GM18909 (cell line): ENCODE results near the gene TBC1D22A.

Source experiments
- ATAC-seq: cut with Tn5 transposase; IDR thresholded peaks from one replicate; pipeline ENCODE4 v1.9.1; 2021; ENCODE audit warnings: mild to moderate bottlenecking; ENCODE audit not compliant: unreplicated experiment, poor library complexity

Gene TBC1D22A

DNA sequence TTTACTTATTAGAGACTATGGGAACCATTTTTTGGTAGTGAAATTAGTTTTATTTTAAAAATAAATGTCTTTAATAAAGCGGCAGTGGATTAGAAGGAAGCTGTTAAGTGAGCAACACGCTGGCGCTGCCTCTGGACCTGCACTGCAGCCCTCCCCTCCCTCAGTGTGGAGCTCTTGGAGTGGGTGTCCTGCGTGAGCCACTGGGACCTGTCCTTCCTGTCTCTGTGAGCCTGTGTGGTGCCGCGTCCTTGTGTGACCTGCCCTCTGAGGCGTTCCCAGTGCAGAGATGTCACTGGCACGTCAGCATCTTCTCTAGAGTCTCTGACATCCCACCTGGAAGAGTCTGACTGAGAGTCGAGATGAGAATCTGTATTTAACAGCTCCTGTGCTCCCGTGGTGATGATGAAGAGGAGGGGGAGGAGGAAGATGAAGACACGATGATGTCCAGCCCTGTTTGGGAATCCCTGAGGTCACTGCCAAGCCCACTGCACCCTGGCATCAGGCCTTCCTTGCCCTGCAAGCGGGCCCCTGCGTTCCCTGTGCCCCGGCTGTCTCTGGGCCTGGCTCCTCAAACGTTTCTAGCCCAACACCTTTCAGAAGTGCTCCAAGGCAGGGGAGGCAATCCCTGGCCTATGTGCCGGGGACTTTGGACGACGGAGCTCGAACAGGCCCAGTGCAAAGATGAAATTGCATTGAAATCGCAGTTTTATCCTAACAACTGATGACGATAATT lies 271.8 kb downstream of the TBC1D22A start:
- ATAC-seq = no peak

DNA sequence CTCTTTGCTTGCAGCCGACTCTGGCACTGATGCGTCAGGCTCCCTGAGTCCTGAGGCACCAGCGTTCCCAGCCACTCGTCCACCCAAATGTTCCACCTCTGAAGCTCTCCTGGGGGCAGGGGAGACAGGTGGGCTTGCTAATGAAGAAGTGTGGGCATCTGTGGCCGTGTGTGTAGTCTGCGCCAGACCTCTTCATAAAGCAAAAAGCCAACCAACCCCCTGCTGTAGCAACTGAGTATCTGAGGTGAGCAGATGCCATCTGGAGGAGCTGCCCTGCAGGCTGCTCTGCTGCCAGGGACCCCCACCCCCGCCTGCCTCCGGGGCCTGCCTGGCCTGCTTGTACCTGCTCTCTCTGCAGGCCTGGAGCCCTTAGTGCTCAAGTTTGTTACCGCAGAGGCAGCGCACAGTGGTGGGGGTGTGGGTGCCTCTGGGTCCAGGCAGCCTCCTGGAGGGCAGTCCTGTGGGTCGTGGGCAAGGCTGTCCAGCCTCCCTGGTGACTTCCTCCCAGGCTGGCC lies 272.5 kb downstream of the TBC1D22A start:
- no peak for ATAC-seq

DNA sequence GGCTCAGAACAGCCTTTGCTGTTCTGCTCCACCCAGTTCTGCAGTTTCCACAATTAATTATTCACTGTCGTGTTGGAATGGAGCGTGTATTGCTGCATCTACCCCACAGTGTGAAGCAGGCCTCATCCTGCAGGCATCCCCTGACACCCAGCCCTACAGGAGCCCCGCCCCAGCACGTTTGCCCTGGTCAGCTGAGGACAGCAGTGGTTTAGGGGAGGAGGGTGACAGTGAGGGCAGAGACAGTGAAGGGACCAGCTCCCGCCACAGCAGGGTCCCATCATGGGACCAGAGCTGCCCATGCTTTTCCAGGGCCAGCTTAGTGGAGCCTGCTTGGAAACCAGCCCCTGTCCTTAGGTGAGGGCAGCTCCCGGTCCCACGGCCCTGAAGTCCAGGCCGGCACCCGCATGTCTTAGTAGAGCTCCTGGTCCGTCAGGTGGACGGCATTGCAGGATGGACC lies 273.0 kb downstream of the TBC1D22A start:
- ATAC-seq = no peak

DNA sequence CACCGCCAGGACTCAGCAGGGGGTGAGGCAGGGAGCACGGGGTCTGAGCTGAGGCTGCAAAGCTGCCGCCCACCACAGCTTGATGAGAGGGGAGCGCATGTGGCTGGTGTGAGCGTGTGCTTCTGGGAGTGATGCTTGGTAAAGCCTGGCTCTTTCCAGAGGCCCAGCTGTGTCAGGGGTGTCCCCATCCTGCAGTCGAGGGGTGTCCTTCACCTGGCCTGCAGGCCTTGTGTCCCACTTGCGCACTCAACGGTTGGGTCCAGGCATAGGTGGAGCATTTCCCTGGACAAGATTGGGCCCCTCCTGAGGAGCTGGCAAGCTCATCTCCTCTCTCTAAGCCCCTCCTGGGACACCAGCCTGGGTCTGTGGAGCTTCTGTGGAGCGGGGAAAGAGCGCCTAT lies 273.9 kb downstream of the TBC1D22A start:
- ATAC-seq = no peak

DNA sequence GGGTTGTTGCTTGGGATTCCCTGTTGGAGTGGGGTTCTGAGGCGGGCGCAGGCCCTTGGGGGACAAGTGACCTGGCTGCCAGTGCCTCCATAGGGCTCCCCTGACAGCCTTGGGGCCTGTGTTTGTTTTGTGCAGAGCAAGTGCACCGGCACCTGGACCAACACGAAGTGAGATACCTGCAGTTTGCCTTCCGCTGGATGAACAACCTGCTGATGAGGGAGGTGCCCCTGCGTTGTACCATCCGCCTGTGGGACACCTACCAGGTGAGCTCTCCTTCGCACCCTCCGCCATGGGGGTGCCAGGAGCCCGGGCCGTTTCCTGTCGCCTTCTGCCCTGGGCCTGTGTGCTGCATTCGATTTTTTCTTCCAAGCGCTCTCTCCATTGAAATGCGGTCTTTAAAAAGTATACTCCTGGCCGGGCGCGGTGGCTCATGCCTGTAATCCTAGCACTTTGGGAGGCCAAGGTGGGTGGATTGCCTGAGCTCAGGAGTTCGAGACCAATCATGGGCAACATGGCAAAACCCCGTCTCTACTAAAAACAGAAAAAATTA lies 274.6 kb downstream of the TBC1D22A start:
- ATAC-seq = no peak

DNA sequence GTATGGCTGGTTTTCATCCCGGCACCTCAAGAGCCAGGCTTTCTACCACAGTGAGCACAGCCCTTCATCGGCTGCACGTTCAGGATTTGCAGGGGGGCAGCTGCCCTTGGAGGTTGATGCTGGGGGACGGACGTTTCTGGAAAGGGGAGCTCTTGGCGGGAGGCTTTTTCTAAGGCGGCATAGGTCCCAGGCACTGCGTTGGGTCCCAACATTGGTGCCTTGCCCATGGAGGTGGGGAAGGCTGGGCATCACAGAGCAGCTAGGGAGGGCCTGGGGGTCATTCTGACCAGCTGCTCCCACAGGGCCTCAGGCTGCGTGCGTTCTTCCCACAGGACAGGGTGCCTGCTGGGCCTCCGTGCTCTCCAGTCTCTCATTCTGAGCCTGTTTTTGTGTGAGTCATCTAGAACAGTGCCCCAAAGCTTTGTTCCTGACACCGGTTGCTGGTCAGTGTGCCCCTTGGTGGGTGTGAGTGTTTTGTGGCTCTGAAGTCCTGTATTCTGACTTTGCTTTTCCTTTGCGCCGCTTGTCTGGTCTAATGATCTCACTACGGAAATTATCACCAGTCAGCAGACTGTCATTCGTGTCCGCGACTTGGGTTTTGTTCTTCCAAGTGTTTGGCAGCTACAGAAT lies 275.9 kb downstream of the TBC1D22A start:
- ATAC-seq = no peak

DNA sequence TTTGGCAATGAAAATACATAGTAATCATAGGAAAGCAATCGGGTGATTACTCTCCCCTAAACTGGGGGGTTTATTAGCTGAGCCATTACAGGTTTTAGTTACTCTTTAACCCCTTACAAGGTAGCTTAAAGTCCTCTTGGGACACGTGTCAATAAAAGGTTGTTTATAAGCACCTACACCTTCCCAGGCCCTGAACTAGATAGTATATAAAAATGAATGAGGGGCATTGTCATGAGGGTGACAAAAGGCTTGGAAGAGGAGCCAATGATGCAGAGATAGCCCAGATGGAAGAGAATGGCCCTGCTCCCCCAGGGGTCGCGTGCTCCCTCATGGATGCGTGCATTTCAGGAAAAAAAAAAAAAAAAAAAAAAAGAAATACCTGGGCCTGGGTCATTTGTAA lies 276.9 kb downstream of the TBC1D22A start:
- ATAC-seq = no peak

DNA sequence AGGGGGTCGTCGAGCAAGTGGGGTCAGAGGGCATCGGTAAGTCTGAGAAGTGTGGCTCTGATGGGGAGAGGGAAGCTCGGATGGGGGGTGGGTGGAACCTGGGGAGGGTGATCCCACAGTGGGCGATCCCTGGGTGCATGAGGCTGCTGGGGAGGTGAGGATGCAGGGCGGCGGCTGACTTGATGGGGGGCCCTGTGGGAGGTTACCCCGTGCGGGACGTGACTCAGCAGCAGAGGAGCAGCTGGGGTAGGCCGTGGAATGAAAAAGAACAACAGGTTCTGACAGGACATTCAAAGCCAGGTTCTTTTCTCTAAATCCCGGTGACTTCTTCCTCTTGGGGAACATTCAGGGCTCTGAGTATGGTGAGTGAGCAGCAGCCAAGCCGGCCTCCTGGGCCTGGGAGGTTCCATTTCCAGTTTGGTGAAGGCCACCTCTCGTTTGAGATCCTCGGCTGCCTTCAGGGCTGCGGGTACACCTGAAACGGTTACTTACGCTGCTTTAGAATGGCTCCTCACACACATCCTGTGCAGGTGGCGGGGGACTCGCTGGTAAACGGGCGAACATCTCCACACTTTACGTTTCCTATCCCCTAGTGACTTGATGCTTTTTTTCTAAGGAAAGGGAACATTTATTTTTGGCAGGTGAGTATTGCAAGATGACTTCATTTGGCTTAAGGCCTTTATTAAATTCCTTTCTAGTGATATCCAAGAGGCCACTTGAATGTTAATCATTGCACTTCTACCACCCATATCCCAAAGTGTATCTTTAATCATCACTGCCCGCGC lies 278.2 kb downstream of the TBC1D22A start:
- ATAC-seq = no peak

DNA sequence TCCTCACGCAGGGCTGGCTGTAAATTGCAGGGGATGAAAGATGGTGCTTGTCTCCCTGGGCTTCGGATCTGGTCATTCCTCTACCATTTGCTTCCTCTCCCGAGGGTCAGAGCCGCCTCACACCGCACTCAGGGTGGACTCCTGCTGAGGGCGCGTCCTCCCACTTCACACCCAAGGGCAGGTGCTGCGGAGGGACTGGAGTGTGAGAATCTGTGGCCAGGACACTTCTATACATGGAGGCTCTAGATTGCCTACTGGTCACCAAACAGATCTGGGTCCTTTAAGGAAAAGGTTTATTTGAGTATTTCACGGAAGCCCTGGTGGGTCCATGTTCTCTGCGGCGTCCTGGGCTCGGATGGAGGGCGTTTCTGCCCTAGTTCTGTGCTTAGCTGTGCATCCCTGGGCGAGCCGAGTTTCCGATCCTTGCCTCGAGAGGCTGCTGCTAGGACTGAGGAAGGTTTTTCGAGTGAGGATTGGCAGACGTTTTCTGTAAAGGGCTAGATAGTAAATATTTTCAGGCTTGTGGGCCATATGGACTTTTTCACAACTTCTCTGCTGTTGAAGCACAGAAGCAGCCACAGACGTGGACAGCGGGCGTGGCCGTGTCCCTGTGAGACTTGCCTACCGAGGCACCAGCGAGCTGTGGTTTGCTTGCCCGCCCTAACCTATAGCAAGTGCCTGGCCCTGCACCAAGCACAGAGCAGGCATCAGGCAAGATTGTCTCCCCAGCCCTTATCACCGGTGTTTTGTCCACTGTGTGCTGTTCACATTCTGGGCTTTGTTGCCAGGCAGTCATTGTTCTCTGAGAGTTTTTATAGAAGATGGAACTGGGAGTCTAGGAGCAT lies 279.0 kb downstream of the TBC1D22A start:
- ATAC-seq = no peak

DNA sequence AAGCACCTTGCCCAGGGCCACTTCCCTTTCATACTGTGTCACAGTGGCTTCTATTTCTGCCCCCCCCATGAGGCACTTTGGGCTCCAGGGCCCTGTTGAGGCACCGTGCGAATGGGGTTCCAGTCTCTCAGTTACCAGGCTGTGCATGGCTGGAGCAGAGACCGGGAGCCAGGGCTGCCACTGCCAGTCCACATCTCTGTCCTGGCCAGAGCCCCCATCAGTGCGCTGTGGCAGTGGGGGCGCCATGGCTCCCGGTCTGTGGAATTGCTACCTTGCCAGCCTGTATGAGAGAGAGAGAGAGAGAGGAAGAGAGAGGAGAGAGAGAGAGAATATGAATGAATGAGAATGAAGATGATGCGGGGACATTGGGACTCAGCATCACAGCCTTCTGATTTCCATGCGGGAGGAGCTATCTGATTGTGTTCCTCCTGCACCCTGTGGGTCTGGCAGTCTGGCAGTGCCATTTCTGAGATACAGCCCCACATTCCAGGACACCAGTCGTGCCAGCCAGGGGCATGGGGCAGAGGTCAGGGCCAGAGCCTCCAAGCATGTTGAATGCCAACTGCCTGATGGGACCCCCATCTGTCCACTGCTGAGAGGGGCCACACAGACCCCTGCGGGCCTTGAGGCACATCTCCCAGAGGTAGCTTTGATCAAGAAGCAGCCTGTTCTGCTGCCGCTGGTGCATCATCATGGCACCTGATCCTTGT lies 279.8 kb downstream of the TBC1D22A start:
- no peak for ATAC-seq

DNA sequence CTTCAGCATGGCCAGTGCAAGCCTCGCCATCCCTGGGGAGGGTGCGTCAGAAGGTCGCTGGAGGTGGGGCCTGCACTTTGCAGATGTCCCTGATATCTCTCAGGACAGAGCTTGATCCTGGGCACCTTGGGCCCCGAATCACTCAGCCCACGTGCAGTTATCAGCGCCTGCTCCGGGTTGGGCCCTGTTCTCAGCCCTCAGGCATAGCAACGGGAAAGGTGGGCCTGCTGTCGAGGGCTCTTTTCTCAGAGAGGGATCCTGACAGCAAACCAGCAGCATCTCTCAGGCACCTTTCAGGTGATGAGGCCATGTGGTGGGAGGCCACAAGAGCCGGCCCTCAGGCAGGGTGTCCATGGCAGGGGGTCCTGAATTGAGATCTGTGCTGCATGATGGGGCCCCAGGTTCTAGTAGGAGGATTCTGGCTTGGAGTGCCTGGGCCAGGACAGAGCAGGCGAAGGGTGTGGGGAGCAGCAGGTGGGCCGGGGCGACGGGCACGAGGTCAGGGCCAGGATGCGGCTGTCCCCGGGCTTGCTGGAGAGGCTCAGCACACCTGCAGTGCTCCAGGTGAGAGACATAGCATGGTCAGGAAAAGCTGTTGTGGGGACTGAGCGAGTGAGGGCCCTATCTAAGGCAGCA lies 280.5 kb downstream of the TBC1D22A start:
- no peak for ATAC-seq

DNA sequence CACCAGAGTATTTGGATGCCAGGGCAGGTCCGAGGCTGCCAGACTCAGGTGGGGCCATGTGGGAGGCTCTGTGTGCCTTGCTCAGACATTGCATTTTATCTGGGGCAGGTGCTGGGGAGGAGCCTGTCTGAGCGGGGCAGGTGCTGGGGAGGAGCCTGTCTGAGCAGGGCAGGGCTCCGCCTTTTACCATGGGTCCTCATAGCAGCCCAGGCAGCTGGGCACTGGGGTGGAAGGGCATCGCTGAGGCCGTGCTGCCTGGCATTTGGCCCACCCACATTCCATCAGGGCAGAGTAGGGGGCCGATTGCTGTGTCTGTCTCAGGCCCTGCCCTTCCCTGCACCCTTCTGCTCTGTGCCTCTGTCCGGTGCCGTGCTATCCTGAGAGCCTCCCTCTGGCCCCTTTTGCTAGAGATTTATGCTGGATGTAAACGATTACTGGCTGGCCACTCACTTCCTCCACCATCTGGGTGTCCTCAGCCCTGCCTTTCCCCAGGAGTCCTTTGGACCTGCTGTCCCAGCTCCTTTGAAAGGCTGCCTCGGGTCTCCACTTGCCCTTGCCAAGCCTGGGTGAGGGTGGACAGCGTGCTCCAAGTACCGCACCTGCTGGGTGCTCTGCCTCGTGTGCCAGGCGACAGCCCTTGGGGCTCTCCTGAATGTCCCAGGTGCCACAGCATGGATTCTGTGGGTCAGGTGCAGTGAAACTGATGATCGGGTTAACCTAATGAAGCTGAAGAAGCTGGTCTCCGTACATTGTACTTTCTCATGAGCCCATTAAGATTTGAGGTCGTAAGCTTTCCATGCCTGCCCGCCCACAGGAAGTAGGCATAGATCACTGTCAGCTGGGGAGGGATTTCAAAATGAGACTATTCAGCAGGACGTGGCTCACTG lies 281.6 kb downstream of the TBC1D22A start:
- no peak for ATAC-seq

DNA sequence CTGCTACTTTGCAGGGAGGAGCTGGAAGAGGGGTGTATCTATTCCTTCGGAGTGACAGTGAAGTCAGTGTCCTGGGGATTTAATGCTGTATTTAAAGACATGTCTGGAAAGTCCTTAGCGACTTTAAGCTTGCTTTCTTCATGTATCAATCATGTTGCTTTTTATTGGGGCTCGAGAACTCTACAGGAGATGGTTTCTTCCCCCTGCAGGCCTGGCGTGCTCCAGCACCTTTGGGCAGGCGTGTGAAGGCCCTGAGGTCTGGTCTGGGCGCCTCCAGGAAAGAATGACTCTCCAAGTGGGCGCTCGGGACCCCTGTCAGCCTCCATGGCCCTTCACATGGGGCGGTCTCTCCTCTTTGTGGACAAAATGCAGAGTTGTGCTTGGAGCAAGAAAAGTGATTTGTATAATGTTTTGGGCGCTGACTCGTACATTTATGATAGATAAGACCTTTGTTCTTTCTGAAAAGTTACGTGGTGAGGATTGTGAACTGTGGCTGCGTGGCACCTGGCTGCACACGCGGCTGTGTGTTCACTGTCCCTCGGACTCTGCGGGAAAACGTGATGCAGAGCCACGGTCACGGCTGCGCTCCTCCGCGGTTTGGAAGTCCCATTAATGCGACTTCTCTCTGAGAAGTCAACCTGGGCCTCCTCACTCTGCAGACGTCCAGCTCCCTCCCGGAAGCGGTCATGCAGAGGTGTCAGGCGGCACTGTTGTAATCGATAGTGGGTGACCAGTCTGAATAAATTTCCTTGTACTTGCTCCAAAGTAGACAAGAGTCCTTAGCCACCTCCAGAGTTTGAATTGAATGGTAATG lies 282.5 kb downstream of the TBC1D22A start:
- no peak for ATAC-seq

DNA sequence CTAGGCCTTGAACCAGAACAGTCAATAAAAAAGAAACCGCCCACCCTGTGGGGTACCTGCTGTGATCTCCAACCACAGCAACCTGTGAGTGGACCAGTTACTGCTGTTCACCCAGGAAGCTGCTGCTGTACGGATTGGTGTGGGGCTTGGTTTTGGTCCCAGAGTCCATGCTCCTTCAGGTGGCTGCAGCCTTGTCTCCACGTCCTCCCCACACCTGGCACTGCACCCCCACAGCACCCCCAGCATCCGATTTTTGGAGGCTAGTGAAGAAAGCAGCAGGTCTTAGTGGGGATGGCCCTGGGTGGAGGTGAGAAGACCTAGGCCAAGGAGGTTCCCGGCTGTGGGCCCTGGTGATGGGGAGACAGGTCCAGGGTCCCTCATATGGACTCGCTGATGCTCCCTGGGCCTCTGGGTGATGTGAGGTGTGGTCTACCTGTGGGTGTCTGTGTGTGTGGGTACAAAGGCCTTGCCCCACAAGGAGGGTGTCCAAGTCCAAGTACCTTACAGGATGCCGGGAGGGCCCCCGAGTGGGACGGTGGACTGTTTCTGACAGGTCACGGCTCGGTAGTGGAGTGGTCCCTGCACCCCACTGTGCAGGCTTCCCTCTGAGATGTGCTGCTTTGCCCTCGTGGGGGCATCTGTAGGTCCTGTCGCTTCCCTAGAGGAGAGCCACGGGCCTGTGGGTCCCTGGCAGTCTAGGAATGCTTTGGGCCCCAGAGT lies 283.4 kb downstream of the TBC1D22A start:
- no peak for ATAC-seq

DNA sequence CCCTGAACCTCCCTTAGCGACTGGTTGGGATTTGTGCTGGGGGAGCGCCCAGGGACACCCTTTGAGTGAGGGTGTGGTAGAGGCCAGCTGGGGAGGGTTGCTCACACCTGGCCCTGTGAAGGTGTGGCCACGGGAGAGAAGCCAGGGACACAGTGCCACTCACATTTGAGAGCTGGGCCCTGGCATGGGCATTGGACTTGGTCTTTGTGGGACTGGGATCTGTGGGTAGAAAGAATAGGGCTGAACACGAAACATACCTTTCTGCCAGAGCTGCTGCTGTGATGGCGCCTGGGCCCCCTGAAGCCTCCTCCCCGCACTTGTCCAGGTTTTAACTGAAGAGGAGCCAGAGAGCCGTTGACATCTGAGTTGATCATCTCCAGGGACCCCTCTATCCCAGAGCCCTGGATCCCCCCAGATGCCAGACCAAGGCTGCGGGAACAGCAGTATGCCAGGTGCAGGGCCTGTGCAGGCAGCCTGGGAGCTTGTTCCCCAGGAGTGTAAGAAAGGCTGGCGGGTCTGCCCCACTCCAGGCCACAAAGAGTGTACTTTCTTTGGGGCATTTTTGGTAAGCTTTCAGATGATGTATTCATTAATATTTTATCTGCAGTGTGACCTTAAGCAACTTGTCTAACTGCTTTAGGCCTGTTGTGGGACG lies 284.1 kb downstream of the TBC1D22A start:
- no peak for ATAC-seq
